ENCODE data around the gene CCSAP. TPM values are rescaled to one million over a fixed set of nuclear protein-coding genes. Genes with fewer than 3 reads are reported as not detected.

CCSAP gene
- total and polyA plus RNA-seq, 8 donors = 7.1 to 11.4 (median 9.2) TPM

DNA sequence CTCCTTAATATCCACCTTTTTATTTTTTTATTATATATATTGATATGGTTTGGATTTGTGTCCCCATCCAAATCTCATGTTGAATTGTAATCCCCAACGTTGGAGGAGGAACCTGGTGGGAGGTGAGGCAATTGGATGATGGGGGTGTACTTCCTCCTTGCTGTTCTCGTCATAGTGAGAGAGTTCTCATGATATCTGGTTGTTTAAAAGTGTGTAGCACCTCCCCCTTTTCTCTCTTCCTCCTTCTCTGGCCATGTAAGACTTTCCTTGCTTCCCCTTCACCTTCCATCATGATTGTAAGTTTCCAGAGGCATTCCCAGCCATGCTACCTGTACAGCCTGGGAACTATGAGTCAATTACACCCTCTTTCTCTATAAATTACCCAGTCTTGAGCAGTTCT, 22.7 kb upstream of the CCSAP start:
- no peak overlapping the region for H3K27ac ChIP-seq
- ATAC-seq (no peak), DNase-seq (no peak)
- H3K36me3 ChIP-seq = no peaks in the 10 kb centered on the region
- H3K9me3 ChIP-seq = no peaks in the 10 kb centered on the region
- H3K4me3 ChIP-seq = no peak overlapping the region
- H3K27me3 ChIP-seq = peaks cover 4 to 35% of the 10 kb centered on the region in 2 donors
- H3K4me1 ChIP-seq = no peaks in the 10 kb centered on the region
- intact Hi-C loops (cut with DNase I) = no loop called here
- TF ChIP-seq, protein P1, sequence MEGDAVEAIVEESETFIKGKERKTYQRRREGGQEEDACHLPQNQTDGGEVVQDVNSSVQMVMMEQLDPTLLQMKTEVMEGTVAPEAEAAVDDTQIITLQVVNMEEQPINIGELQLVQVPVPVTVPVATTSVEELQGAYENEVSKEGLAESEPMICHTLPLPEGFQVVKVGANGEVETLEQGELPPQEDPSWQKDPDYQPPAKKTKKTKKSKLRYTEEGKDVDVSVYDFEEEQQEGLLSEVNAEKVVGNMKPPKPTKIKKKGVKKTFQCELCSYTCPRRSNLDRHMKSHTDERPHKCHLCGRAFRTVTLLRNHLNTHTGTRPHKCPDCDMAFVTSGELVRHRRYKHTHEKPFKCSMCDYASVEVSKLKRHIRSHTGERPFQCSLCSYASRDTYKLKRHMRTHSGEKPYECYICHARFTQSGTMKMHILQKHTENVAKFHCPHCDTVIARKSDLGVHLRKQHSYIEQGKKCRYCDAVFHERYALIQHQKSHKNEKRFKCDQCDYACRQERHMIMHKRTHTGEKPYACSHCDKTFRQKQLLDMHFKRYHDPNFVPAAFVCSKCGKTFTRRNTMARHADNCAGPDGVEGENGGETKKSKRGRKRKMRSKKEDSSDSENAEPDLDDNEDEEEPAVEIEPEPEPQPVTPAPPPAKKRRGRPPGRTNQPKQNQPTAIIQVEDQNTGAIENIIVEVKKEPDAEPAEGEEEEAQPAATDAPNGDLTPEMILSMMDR (IDR thresholded peaks at IDR 0.05) = no peak

DNA sequence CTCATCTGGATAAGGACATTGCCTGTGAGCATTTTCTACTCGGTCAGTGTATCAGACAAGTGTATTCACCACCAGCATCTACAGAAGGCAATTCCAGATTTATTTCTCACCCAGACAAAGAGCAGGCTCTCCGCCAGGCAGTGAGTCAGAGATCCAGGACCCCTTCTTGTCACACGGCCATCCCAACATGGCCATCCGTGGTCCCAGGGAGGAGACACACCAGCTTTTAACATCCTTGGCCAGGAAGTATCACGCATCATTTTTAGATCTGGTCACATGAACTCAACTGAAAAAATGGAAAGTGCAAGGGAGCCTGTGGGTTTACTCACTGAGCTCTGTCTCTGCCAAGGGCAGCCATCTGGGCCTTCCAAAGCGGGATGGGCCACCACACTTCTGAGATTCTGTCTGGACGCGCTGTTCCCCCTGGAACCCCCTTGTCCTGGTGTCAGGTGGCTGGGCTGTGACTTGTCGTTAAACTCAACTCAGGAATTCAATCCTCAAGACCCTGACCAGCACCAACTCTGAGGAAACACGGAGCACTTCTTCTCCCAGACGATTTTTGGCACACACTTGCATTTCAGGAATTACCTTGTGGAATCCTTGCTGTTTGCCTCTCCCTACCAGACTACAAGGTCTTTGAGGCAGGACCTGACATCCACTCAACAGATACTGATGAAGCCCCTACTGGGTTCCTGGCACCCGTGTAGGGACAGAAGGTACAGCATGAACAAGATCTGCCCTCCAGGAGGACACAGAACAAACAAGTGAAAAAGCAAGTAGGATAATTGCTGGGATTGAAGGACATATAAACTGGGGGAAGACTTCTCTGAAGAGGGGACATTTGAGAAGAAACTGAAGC, 21.6 kb upstream of the CCSAP start:
- ATAC-seq = no peak
- Histone ChIP-seq H3K27me3 (peaks cover 4 to 39% of the 10 kb centered on the region in 2 donors), H3K4me1 (no peaks in the 10 kb centered on the region), H3K9me3 (no peaks in the 10 kb centered on the region), H3K36me3 (no peaks in the 10 kb centered on the region), H3K27ac (no peak overlapping the region), H3K4me3 (no peak overlapping the region)
- intact Hi-C loops (cut with DNase I) = no loop called here
- TF ChIP-seq, protein P1 (IDR thresholded peaks at IDR 0.05) = no peak
- no peak for DNase-seq

DNA sequence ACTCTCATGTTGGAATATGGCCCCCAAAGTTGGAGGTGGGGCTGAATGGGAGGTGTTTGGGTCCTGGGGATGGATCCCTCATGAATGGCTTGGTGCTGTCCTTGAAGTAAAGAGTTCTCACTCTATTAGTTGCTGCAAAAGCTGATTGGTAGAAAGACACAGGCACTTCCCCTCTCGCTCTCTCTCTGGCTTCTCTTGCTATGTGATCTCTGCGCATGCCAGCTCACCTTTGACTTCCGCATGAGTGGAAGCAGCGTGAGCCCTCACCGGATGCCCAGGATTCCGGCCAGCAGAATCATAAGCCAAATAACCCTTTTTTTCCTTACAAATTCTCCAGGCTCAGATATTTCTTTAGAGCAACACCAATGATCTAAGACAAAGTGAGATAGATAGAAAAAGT, 20.9 kb upstream of the CCSAP start:
- no peaks in the 10 kb centered on the region for H3K9me3 ChIP-seq
- H3K4me3 ChIP-seq = no peak overlapping the region
- H3K27ac ChIP-seq = no peak overlapping the region
- TF ChIP-seq, protein P1 (IDR thresholded peaks at IDR 0.05) = no peak
- DNase-seq (no peak), ATAC-seq (no peak)
- peaks cover 4 to 39% of the 10 kb centered on the region in 2 donors for H3K27me3 ChIP-seq
- H3K36me3 ChIP-seq = no peaks in the 10 kb centered on the region
- intact Hi-C loops (cut with DNase I) = no loop called here
- H3K4me1 ChIP-seq = no peaks in the 10 kb centered on the region

DNA sequence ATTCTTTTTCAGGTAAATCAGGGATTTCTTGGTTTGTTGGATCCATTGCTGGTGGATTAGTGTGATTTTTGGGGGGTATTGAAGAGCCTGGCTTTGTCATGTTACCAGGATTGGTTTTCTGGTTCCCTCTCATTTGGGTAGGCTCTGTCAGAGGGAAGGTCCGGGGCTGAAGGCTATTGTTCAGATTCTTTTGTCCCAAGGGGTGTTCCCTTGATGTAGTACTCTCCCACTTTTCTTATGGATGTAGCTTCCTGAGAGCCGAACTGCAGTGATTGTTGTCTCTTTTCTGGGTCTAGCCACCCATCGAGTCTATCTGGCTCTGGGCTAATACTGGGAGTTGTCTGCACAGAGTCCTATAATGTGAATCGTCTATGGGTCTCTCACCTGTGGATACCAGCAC, 17.6 kb upstream of the CCSAP start:
- no peaks in the 10 kb centered on the region for H3K9me3 ChIP-seq
- intact Hi-C loops (cut with DNase I) = no loop called here
- TF ChIP-seq, protein P1 (IDR thresholded peaks at IDR 0.05) = no peak
- no peaks in the 10 kb centered on the region for H3K4me1 ChIP-seq
- ATAC-seq (no peak), DNase-seq (no peak)
- H3K4me3 ChIP-seq = no peak overlapping the region
- no peaks in the 10 kb centered on the region for H3K36me3 ChIP-seq
- no peak overlapping the region for H3K27ac ChIP-seq
- H3K27me3 ChIP-seq = peaks cover 4 to 45% of the 10 kb centered on the region in 2 donors

DNA sequence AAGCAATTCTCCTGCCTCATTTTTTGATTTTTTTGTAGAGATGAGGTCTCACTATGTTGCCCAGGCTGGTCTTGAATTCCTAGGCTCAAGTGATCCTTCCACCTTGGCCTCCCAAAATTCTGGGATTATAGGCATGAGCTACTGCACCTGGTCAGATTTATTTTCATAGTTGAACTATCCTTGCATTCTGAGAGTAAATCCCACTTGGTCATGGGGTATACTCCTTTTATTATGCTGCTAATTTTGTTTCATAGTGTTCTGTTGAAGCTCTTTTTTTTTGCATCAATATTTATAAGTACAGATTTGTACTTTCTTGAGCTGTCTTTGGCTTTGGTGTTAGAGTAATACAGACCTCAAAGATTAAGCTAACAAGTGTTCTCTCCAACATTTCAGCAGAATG, 12.8 kb upstream of the CCSAP start:
- DNase-seq = no peak
- H3K4me3 ChIP-seq = no peak overlapping the region
- H3K27me3 ChIP-seq = peaks cover under 1 to 47% of the 10 kb centered on the region in 2 donors
- no peaks in the 10 kb centered on the region for H3K4me1 ChIP-seq
- intact Hi-C loops (cut with DNase I) = no loop called here
- ATAC-seq = no peak
- TF ChIP-seq, protein P1 (IDR thresholded peaks at IDR 0.05) = no peak
- H3K27ac ChIP-seq = no peak overlapping the region
- H3K36me3 ChIP-seq = no peaks in the 10 kb centered on the region
- peaks cover 0 to 5% of the 10 kb centered on the region in 2 donors for H3K9me3 ChIP-seq

Data from left lung (tissue), 10 donors.